T-helper 2 cell (primary cell): Measurements from ENCODE around the gene PPP1R16B.
A peak's percentile ranks its signal among the peaks of the same experiment; 100 is the strongest.
"Not testable (repeated sequence)": the region's sequence is repeated elsewhere in the genome, so short reads cannot be mapped to it uniquely, and the experiment has no call there.

Experiments used
- DNase-seq, 5 experiments: peaks; one replicate each; pipeline versions ENCODE4 v3.0.0 to v3.0.0-alpha.2; 2012 to 2022

The PPP1R16B gene

DNA sequence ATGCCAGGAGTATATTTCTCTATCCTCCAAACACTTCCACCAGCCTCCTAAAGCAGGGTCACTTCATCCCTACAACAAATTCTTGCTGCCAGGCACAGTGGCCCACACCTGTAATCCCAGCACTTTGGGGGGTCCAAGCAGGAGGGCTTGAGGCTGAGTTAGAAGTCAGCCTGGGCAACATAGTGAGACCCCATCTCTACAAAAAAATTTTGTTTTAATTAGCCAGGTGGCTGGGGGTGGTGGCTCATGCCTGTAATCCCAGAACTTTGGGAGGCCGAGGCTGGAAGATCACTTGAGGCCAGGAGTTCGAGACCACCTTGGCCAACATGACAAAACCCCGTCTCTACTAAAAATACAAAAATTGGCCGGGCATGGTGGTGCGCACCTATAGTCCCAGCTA lies 11.4 kb upstream of the PPP1R16B start:
- DNase-seq: not testable (repeated sequence)

DNA sequence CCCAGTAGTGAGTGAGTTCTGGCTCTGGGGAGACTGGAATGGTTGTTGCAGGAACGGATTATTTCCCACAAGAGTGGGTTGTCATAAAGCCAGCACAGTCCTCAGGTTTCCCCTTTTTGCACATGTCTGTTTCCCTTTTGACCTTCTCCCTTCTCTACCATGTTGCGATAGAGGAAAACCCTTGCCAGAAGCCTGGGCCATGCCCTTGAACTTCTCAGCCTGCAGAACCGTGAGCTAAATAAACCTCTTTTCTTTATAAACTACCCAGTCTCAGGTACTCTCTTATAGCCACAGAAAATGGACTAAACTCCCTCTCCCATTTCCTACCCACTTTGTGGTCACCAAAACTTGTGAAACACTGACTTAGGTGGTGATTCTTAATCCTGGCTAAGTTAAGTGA lies 7.2 kb upstream of the PPP1R16B start:
- no peak for DNase-seq

DNA sequence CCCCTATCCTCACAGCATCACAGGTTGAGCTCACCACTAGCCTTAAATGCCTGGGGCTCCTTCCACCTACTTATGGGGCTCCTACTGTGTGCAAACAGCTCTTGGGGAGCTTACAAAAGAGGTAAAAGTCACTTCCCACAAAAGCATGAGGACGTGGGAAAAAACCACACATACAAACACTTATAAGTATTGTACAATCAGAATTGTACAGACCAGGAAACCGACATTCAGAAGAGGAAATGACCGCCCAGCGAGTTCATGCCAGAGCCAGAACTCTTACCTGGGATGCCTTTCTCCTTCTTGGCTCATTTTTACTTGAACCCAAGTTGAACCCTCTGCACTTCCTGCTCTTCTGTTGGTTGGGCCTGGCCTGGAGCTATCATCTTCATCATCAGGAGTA lies 6.3 kb upstream of the PPP1R16B start:
- DNase-seq: peak in 1 of 5 experiments; percentile 54

DNA sequence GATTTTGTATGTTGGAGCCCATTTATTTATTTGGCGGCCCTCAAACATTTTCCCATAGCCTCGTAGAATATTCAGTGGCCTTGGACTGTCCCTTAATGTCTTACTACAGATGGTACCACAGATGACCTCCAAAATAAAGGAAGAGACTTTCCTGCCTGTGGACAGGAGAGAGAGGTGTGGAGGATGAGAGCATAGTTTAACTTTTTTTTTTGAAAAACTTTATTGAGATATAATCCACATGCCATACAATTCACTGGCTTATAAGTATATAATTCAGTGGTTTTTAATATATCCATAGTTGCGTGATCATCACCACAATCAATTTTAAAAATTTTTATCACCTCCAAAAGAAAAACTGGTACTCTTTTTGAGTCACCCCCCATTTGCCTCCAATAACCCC lies 4.6 kb upstream of the PPP1R16B start:
- no peak for DNase-seq

DNA sequence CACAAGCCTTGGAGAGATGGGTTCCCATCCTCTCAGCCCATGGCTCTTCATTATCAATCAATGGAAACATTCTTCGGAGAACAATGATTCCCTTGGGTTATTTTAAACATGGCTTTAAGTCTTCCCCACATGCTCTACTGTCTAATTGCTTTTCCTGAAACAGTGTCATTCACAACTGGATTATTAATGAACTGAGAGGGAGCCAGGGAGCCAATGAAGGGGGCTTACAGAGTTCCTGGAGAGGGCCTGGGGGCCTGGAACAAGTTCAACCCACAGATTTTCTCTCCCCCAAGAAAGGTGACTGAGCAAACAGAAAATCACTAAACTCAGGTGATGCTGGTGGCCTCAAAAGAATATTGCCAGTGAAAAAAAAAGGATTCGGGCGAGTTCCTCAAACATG lies 1.3 kb upstream of the PPP1R16B start:
- DNase-seq: no peak

DNA sequence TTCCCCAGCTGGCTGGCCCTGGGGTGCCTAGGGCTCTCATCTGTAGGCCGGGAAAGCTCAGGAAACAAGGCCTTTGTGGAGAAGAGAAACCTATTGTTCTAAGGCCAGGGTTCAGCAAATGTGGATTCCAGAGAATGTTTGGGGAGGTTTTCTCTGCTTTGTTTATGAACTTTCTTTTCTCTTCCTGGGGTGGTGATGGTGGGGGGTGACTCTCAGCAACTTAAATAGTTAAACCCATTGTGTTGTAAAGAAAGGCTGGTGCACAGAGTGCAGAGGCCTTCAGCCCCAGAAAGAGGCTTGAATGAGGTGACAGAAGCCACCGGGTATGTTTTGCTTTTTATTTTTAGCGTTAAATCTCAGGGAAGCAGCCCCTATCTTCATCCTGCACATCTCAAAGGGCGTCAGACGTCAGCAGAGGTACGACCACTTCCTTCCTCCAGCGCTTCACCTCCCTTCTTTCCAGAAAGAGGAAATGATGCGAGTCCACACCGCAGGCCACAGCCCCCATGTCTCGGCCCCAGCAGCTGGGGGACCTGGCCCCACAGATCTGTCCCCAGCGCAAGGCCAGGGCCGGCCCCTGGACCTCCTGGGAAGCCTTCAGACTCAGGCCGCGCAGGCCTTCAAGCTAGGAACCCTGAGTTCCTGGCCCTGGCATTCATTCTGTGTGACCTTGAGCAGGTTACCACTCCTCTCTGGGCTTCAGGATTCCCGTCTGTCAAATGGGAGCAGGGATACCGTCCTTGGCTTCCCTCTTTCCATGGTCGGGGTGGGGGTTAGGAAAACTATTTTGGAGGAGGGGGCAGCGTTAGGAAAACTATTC lies 605 bp upstream of the PPP1R16B start:
- peak; percentile 40 to 99 (median 80) for DNase-seq

DNA sequence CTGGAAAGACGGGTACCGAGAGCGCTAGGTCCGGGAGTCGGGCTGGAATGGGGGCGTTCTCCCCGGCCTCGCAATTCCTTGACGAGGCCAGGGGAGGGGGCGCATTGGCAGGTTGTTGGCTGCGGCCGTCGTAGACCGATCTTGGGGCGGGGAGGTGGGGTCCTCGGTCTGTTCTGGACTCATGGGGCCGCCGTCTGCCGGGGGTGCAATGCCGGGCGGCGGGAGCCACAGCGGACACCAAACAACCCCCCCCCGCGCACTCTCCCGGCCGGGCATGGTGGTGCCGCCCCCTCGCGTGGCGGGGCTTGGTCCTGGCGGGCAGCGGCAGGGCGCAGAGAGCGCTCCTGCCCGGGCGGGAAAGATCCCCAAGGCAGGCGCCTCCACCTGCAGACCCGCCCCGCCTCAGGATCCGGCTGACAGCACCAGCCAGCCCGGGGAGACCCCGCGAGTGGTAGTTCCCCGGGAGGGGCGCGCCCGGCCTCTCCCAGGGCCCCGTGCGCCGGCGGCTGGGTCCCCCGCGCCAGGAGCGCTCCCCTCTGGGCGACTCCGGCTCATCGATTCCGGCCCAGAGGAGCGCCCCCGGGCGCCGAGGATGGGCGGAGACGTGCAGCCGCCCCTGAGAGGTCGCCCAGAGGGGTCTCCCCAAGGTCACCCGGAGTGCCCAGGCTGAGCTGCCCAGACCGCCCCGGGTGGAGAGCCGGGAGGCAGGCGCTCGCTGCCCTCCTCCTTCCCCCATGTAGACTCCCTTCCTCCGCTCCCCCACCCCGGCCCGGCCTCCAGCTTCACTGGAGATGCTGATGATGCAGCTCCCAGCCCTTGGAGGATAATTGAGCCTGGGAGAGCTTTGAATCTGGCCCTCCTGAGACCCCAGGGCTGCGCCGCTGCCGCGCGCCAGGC lies 709 bp downstream of the PPP1R16B start:
- peak; percentile 12 to 58 (median 36) for DNase-seq

DNA sequence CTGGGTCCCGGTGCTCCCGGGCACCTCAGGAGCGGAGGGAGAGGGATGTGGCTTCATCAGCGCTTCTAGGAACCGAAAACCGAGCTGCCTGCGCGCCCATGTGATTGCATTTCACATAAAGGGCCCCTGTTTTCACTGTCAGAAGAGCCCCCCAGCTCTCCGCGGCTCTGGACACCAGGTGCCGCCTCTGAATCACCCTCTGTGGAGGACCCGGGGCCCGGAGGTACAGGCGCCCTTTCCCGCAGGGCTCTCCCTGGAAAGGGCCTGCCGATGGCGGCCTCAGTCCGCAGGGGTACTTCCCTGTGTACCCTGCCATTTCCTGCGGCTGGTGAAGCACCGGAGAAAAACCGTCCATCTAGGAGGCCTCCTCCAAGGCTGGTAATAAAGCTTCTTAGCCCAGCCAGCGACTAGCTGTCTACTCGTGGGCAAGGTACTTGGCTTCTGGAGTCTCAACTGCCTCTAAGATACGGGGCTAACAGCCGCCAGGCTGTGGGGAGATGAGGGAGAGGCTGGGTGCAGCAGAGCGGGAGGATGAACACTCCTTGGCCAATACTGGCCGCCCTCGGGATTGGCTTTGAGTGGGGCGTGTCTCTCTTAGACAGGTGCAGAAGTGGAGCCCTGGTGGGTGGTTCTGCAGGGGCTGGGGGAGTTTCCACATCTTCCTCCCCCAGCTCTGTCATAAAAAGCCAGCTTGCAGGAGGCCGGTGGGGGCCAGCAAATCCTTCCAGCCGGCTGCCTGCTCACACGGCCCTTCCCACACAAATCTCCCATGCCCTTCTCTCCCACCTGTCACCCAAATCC lies 1.6 kb downstream of the PPP1R16B start:
- DNase-seq: peak in 4 of 5 experiments; percentile 23 to 57 (median 48)

DNA sequence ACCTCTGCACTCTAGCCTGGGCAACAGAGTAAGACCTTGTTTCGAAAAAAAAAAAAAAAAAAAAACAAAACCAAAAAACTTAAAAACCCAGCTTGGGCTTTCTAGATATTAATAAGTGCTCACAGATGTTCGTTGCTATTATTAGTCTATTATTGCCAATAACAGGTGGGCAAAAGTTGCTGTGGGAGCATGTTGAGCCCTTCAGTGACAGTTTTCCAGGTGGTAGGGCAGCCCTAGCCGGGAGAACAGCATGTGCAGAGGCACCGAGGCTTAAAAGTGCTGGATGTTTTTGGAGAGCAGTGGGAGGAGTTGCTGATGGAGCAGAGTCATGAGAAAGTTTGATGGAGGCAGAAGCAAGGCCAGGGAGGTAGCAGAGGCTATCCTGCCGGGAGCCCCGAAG lies 4.4 kb downstream of the PPP1R16B start:
- DNase-seq: no peak

DNA sequence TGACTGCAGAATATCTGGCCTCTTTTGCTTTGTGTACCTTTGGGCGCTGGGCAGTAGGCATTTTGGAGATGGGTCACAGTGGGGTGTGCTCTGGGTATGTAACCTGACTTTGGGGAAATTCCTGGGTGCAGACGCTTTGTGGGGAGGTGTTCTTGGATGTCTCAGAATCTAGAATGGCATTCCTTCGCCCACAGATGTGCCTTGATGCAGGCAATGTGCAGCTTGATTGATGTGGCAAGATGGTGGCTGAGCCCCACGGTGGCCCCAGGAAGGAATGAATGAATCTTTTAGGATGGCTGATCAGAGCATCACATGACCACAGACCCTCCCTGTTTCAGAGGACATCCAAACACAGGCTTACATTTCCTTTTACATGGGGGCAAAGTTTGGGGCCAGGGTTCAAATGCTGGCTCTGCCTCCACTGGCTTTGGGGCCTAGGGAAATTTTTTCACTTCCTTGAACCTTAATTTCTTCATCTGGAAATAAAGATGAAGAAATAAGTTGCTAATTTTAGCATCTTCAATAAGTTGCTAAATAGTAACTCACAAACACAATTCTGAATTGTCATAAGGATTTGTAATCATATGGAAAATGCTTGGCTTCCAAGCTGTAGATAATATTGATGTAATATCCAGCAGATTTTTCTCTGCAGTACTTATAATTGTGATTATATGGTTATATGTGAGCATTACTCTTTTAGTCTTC lies 5.6 kb downstream of the PPP1R16B start:
- no peak for DNase-seq

DNA sequence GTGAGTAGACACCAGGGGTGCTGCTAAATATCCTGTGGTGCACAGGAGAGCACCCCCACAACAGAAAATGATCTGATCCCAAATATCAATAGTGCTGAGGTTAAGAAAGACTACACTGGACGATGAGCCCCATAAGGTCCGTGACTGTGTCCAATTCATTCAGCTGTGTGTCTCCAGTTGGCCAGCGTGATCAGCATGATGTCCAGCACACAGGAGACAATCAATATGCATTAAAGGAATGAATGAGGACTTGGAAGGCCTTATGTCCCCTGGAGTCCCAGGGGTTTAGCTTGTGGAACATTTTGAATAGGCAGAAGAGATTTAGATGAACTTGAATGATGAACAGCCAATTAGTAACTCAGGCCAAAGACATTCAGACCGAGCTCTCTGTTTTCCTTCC lies 6.3 kb downstream of the PPP1R16B start:
- no peak for DNase-seq

DNA sequence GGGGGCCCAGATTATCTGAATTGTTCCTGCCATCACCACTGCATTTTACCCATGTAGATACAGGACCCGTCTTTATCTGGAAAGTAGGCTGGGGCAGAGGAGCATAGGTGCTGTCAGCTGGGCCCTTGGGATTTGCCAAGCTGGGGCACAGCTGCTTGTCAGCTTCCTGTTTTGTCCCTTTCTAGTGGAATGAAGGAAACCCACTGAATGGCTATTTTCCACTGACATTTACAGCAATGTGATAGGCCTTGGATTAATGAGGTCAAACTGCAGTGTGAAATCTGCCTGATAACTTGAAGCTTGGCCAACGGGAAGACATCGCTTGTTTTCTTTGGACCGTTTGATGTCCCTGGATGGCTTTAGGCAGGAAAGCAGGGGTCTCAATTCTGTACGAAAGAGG lies 6.7 kb downstream of the PPP1R16B start:
- no peak for DNase-seq

DNA sequence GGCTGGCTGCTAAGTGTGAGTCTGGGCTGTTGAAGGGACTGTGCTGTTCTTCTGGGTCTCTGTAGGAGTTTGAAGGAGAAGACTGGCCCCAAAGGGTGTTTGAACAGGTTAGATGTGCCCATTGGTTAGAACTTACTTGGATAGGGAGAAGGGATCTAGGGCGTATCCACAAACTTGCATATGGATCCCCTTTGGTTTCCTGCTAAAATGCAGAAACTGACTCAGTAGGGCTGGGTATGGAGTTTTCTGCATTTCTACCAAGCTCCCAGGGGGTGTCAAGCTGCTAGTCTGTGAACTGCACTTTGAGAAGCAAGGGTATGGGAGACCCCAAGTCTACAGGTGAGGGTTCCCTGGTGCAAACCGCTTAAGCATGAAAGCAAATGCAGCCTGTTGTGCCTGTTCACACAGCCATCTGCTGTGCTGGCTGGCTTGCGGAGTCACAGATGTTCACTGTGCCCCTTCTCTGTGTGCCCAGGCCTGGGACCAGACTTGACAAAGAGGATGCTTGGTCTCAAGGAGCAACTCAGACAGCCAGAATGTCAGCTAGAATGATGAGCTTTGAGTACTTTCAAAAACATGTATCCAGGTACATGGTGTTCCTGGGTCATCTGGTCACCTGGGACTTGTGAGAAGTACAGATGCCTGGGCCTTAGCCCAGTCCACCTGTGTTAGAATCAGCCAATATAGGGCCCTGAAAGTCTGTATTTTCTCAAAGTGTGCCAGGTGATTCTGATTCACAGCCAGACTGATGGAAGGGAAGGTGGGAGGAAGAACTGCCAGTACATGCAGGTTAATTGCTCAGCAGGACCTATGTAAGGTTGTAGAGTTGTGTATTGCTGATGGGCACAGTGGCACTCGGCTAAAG lies 7.4 kb downstream of the PPP1R16B start:
- no peak for DNase-seq

DNA sequence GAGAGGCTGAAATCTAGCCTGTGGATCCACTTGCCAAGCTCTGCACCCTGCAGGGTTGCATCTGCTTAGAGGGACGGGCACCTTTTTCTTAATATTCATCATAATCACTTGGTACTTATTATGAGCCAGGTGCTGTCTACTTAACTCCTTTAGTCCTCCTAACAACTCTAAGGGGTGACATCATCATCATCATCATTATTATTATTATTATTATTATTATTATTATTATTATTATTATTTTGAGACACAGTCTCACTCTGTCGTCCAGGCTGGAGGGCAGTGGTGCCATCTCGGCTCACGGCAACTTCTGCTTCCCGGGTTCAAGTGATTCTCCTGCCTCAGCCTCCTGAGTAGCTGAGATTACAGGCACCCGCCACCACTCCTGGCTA lies 8.1 kb downstream of the PPP1R16B start:
- DNase-seq: not testable (repeated sequence)

DNA sequence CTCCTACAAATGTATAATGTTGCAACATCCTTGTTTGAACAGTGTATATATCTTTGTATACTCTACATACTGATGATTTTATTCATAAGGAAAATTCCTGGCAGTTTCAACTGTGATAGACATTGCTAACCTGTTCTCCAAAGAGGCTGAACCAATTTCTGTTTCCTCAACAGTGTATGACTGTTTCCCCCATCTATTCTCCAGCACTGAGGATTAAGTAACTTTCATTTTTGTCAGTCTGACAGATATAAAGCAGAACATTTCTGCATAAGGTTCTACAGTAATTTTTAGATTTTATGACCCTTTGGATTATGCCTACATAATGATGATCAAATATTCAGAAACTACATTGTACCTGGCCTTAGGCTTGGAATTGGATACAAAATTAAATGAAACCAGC lies 9.9 kb downstream of the PPP1R16B start:
- no peak for DNase-seq

DNA sequence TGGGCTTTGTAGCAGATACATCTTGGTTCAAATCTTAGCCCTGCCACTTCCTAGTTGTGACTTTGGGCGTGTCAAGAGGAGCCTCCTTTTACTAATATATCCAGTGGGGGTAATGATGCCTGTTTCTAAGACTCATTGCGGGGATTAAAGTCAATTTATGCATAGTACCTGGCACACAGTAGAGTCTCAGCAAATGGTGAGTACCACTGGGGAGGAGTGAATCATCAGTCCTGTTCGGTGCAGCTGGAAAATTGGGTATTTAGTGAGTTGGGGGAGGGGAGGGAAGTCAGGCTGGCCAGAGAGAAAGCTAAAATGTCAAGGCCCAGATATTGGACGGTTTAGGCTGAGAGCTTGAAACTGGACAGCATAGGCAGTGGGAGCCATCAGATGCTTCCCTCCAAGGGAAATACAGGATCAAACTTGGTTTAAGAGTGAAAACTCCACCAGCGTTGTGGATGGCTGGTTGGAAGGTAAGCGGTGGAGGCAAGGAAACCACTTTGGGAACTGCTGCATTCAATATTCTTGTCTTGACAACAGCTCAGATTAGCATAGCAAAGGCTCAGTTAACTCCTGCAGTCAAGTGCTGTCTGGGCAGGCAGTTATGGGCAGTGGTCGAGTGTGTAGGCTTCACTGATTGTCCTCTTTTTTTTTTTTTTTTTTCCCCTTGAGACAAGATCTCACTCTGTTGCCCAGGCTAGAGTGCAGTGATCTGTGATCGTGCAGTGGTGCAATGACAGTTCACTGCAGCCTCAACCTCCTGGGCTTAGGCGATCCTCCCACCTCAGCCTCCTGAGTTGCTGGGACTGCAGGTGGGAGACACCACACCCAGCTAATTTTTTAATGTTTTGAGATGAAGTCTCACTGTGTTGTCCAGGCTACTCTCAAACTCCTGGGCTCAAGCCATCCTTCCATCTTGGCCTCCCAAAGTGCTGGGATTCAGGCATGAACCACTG lies 12.9 kb downstream of the PPP1R16B start:
- no peak for DNase-seq

DNA sequence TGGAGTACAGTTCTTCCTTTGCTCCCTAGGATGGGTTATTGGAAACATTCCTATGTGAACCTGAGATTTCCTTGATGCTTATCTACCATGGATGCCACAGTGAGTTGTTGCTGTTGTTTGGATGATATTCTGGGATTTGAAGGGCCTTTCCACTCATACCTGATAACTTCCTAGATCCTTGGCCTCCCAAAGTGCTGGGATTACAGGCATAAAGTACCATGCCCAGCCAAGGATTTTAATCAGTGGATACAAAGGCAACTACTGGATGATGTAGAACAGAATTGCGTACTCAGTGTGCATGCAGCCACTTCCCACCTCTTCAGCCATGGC lies 20.0 kb downstream of the PPP1R16B start:
- DNase-seq: no peak

DNA sequence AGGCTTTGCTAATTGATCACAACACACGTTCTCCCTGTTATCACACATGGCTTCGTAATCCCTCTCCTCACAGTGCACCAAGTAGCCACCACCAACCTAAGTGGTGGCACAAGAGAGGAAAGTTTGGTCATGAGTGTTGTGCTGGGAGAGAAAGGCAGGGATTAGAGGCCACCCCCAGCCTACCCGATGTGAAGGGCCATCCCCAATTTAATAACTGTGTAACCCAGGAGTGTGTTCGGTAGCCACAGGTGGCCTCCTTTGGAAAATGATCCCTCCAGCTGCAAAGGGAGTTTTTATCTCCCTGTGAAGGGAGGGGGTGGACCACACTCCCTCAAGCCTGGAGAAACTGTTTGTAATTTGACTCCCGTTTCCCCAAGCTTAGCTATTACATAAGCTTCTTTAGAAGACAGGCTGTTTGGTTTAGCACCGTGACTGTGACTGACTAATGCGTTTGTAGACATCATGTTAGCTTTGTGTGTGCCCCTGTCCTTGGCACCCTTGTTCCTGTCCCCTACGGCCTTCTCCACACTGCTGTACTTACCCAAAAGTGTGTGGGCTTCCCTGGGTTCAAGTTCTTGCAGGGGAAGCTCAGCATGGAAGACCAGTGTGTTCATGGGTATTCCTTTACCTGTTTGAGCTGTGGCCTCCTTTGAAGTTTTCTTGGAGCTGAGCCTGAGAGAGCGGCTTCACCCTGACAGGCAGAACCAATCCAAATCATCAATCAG lies 20.6 kb downstream of the PPP1R16B start:
- no peak for DNase-seq

DNA sequence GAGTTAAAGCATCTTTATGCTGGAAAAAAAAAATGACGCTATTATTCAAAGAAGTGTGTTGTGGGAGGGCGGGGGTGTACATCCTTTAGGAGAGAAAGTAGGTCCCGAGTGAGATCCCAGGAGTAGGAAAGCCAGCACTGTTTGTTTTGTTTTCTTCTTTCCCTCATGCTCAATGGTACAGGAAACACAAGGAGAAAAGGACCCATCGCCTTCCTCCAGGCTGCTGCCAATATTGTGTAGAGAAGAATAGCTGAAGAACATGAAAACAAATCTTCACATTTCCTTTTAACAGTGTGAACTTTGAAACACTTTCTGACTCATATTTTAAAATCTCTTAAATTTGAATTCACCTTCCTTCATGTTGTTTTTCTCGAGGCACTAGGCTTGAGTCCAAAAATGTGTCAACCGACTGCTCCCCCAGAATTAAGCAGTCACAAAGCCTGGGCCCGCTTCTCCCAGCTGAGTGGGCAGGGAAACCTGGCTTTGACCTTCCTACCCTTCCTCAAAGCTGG lies 22.3 kb downstream of the PPP1R16B start:
- DNase-seq: no peak
